ENCODE results near the gene PRR30.

Gene PRR30

DNA sequence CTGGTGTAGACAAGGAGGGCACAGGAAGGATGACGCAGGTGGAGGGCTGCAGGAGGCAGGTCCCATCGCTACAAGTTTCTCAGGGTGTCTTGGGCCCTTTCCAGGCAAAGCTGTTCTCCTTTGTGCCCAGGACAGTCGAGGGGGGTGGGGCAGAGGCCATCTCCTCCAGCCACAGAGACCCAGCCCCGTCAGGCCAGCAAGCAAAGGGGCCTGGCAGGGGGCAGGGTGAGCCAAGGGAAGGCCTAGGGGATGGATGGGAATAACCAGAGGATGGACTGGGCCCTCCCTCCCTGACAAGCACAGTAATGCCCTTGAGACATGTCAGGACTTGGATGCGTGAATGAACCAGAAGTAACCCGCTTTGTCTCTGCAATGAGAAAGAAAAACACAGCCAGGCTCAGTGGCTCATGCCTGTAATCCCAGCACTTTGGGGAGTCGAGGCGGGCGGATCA lies 15.9 kb upstream of the PRR30 start:
- DNase-seq (ENCODE audit: low read depth in 2 of 2, low spot score in 1 of 2) = no peak

GRCh38 chr2:27154488-27154887 lies 15.3 kb upstream of the PRR30 start:
- no peak for DNase-seq (ENCODE audit: low read depth in 2 of 2, low spot score in 1 of 2)

- DNase-seq (ENCODE audit: low read depth in 2 of 2, low spot score in 1 of 2) = no peak
Observed at GRCh38 chr2:27152796-27153464, 13.7 kb upstream of the PRR30 start.

DNA sequence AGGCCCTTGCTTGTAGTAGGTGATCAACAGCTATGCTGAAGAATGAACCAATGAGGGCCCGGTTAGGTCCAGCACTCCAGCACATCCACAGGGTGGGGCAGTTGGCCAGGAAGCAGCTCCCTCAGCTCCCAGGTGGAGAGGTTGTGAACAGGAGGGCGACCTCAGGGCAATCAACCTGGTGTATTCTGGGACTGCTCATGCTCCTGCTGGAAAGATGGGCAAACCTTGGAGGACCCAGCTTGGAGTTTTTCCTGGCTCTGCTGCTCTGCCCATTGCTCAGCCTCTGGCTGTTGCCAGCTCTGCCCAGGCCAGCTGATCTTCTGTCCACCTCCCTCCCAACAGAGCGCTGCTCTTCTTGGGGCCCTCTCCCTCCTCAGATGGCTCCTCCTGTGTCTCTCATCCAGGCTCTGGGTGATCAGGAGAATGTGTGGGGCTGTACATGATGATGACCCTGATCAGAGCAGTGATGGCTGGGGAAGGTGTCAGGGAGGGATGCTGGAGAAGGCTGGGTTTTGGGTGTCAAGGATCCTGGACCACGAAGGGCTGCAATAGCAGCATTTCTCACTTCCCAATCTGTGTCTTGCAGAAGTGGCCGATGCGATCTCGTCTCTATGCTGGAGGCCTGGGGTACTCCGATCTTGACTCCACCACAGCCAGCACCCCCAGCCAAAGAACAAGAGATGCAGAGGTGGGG lies 13.0 kb upstream of the PRR30 start:
- DNase-seq (ENCODE audit: low read depth in 2 of 2, low spot score in 1 of 2) = no peak

GRCh38 chr2:27150639-27151230 lies 11.5 kb upstream of the PRR30 start:
- DNase-seq (ENCODE audit: low read depth in 2 of 2, low spot score in 1 of 2) = no peak

GRCh38 chr2:27149570-27150405 lies 10.6 kb upstream of the PRR30 start:
- no peak for DNase-seq (ENCODE audit: low read depth in 2 of 2, low spot score in 1 of 2)

DNA sequence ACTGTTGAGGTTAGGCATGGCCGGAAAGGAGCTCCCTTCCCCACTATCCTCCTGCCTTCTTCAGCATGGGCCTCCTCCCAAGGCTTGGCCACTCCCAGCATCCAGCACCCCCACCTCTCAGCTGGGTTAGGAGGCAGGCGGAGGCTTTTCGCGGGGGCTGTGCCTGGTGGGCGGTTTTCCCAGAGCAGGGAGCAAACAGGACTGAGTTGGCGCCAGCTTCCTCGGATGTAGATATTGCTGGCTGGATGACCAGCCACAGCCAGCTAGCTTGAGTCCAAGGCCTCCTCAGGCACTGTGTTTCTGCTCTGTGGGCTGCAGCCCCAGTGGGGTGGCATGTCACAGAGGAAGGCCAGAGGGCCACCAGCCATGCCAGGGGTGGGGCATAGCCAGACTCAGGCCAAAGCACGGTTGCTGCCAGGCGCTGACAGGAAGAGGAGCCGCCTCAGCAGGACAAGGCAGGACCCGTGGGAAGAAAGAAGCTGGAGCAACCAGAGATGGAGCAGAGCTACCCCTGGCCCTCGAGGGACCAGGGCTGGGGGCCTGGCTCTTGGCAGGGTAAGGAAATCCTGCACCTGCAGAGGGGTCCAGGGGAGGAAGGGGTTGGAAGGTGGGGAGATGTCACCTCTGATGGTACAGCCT lies 9.7 kb upstream of the PRR30 start, which contains the start of gene TCF23:
Gene TCF23 (plus strand): TSS at position 204 of the 639 bp plus-strand sequence. CDS start 130 bp downstream, at position 334.
- no peak for DNase-seq (ENCODE audit: low read depth in 2 of 2, low spot score in 1 of 2)

GRCh38 chr2:27147935-27148334 lies 8.7 kb upstream of the PRR30 start:
- no peak for DNase-seq (ENCODE audit: low read depth in 2 of 2, low spot score in 1 of 2)

GRCh38 chr2:27145682-27146081 lies 6.5 kb upstream of the PRR30 start:
- no peak for DNase-seq (ENCODE audit: low read depth in 2 of 2, low spot score in 1 of 2)

DNA sequence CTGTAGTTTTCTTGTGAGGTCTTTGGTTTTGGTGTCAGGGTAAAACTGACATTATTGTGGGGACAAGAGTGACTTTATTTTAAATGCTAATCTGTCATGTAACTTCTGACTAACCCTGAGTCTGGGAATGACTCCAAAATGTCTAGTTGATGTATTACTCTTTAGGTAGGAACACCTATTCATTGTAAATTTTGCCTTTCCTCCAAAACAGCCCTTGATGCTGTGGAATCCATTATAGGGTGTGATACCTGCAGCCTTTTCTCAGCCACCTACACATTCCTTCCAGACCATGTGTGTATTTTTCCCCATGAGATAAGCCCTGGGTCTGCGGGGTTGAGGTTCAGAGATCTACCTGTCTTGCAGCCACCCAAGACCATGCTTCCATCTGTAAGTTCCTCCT lies 4.1 kb upstream of the PRR30 start:
- no peak for DNase-seq (ENCODE audit: low read depth in 2 of 2, low spot score in 1 of 2)

DNA sequence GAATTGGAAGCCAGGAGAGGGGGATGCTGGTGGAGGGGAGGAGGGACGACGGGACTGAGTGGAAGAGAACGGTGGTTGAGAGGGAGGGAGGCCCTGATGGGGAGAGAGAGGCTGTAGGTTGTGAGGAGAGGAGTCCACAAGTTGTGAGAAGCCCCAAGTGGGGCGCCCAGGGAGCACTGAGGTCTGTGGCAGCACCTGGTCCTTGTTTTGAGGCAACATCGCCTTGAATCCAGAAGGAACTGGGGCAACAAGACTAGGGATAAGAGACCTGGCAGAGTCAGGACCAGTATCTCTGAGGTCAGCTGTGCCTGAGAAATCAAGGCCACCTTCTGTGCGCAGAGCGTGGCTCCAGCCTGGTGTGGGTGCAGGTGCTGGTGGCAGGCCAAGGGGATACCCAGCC lies 1.1 kb downstream of the PRR30 start:
- DNase-seq (ENCODE audit: low read depth in 2 of 2, low spot score in 1 of 2) = no peak

DNA sequence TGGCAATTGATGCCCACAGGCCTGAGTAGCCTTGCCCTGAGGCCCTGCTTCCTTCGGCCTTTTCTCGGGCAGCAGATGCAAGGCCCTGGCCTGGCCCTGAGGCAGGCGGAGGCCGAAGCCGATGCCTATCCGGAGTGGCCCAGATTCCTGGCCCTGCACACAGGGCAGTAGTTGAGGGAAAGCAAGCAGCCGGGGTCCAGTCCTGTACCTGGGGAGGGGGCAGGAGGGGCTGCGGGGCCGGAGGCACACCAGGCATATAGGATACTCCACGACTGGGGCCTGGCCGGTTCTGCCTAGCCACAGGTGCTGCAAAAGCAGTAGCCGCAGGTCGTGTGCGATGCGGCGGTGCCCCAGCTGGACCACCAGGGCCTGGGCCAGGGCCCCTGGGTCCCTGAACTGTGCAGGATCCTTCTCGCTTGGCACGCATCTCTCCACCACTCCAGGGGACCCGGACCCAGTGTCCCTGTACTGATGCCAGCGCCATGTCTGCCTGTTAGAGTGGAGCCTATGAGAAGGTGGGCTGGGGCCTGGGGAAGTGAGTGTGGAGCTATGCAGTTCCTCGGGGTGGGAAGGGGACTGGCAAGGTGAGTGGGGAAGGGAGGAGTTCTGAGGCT lies 1.8 kb downstream of the PRR30 start:
- no peak for DNase-seq (ENCODE audit: low read depth in 2 of 2, low spot score in 1 of 2)

DNA sequence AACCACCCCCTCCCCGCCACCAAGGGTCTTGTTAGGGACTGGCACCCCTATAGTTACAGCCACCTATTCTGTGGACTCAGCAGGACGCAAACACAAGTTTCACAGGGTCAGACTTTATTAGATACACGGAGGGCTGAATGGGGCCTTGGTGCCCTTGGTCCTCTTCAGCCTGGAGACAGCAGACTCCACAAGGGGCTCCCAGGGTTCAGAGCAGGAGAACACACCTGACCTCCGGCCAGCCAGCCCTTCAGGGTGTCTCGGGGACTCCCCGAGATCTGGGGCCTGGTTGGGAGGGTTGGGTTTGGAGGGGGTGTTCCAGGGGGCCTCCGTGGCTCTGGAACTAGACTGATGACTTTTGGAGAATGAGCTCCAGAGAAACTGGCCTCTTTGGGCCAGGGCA lies 2.5 kb downstream of the PRR30 start:
- no peak for DNase-seq (ENCODE audit: low read depth in 2 of 2, low spot score in 1 of 2)

DNA sequence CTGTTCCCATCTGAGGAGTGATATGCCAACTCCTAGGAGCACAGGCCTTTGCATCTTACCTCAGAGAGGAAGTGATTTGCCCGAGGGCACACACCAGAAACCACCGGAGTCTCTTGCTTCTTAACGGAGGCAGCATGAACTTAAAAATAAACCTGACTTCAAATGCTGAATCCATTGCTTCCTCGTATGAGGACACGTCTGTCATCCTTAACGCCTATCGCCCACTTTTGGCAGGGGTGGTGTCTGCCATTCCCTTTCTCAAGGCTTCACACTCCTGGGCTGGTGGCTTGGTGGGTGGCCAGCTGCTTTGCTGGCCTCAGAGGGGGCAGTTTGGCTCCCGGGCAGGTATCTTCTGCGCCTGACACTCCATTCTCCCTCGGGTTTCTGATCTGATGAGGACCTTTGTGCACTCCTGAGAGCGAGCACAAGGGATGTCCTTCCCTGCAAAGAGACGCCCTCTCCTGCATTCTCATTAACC lies 3.7 kb downstream of the PRR30 start:
- DNase-seq (ENCODE audit: low read depth in 2 of 2, low spot score in 1 of 2) = no peak

GRCh38 chr2:27134781-27135477 lies 4.3 kb downstream of the PRR30 start:
- no peak for DNase-seq (ENCODE audit: low read depth in 2 of 2, low spot score in 1 of 2)

DNA sequence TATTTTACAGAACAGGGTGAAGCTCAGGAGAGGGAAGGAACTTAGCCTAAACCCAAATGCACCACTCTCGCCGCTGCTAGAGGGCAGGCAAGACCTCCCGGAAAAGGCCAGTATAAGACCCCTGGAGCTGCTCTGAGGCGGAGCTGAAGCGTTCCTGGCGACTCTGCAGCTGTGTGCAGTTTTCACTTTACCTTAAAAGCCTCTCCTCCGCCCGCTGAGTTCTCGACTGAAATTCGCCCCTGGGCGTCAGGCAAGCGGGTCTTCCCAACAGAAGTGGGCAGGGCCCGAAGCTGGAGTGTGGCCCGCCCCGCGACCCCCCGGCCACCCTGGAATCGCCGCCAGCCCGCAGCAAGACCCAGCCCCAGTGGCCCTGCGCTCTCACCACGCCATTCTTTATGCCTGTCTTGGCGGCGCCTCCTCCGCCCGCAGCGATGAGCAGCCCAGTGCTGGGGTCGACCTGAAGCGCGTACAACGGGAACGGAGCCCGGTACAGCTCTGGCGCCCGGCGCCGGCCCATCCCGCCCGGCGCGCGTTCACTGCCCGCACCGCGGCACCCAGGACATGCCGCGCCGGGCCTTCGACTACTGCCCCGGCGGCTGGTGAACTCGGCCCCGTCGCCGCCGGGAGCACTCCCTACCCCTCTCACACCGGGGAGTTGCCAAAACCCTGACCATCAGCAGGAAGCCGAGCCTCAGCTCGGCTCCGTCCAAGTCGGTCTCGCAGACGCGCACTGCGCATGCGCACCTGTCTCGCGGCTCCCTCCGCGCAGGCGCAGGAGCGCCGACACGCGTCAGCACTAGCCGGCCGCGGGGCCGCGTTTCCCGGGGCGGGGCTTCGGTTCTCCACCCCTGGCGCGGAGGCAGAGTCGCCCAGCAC lies 5.1 kb downstream of the PRR30 start, which contains the start of gene PREB:
Gene PREB (minus strand): TSS at position 732 of the 876 bp plus-strand sequence. CDS start 215 bp downstream, at position 517.
- peak; percentile 97 for DNase-seq (ENCODE audit: low read depth in 2 of 2, low spot score in 1 of 2)

DNA sequence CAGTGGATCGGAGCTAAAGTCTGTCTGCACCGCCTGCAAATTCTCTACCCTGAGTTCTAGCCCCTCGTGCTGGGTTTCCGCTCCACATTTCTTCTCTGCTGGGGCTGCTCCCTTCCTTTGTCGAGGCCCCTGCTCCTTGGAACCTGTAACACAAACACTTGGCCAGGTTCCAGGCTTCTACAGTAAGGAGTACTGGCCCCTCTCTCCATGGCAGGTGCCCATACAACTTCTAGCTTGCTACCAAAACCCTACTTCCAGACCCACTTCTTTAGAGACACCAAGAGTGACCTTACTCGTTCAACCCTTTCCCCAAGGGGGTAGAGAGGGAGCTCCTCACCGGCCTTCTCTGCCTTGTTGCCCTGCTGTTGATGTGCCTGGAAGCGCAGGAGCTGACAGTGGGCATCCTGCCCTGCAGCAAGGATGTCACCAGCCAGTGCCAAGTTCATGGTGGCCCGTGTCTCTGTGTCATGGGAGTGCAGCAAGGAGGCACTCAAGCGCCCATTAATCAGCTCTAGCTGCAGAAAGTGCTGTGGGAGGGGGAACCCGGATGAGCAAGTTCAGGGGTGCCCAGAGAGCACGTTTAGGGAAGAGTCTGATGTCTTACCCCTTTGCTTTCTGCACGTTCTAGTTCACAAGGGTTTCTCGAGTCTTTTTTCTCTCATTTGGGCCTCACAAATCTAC lies 5.9 kb downstream of the PRR30 start:
- no peak for DNase-seq (ENCODE audit: low read depth in 2 of 2, low spot score in 1 of 2)

- no peak for DNase-seq (ENCODE audit: low read depth in 2 of 2, low spot score in 1 of 2)
Observed at GRCh38 chr2:27131429-27131828, 7.8 kb downstream of the PRR30 start.
